GM21737 (cell line): ENCODE results near the gene PRAMEF9.
"Not testable (repeated sequence)": the region's sequence is repeated elsewhere in the genome, so short reads cannot be mapped to it uniquely, and the experiment has no call there.

ENCODE experiments used
- ATAC-seq: cut with Tn5 transposase; IDR thresholded peaks from one replicate; pipeline ENCODE4 v1.9.1; 2021; ENCODE audit warnings: mild to moderate bottlenecking, moderate library complexity; ENCODE audit not compliant: unreplicated experiment

Gene PRAMEF9

DNA sequence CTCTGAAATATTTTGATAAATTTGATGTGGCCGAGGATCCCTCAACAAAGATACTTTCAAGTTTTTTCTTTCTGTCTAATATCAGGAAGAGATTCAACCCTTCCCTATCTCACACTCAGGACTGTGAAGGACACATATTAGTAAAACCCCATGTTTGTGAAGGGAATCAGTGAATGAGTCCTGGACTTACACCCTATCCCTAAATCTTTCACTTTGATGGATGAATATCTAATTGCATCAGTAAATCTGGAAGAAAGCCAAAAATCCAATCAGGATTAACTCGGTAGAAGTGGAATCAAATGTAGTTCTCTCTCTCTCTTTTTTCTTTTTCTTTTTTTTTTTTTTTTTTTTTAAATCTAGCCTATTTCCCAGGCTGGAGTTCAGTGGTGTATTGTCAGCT is at the start of gene PRAMEF9:
Gene PRAMEF9, plus strand, starts transcription at position 301 of the 400 bp plus-strand sequence. CDS start 3,433 bp downstream, outside the sequence.
- ATAC-seq: not testable (repeated sequence)

GRCh38 chr1:13155909-13156308 is 15.7 kb upstream of the PRAMEF9 start, which contains the start of gene PRAMEF26:
Gene PRAMEF26 (minus strand): TSS chr1:13156009. CDS start chr1:13153095, 2,914 bp downstream.
- ATAC-seq: not testable (repeated sequence)

GRCh38 chr1:13165531-13165930 is 6.1 kb upstream of the PRAMEF9 start, which contains the start of gene HNRNPCL4:
Gene HNRNPCL4 (minus strand): TSS chr1:13165631. CDS start chr1:13165467, 164 bp downstream.
- ATAC-seq: not testable (repeated sequence)

GRCh38 chr1:13201309-13201708 is 29.7 kb downstream of the PRAMEF9 start, which contains the start of gene PRAMEF13:
Gene PRAMEF13 (minus strand): TSS chr1:13201409. CDS start chr1:13199589, 1,820 bp downstream.
- ATAC-seq: not testable (repeated sequence)

DNA sequence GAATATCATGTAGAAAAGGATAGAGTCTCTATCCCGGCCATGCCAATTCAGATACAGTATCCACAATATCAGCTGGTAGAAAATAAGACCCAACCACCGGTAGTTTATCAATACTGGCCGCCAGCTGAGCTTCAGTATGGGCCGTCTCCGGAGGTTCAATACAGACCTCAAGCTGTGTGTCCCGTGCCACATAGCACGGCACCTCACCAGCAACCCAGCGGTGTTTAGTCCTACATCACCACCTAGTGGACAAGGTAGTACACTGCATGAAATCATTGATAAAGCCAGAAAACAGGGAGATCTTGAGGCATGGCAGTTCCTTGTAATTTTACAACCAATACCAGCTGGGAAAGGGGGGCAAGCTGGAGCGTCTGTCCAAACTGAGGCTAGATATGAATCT is 37.1 kb downstream of the PRAMEF9 start:
- not testable (repeated sequence) for ATAC-seq

DNA sequence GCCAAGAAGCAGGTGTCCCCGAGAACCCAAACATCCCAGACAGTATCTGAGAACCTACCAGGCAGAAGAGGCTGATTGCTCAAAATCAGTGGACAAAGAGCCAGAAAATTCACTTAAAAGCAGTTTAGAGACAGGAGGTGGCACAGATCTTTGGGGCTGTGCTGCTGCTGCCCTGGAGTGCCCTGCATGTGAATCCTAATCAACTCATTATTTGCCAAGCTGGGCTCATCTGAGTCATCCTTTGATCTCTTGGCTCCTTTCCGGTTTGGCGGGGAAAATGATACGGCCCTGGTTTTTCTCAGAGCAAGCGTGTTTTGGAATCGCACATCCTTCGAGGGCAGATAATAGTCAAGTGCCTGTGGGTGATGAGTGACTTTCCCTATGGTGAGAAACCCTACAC is 45.0 kb downstream of the PRAMEF9 start:
- ATAC-seq: not testable (repeated sequence)

- ATAC-seq: not testable (repeated sequence)
Measured at GRCh38 chr1:13219203-13219602, 47.6 kb downstream of the PRAMEF9 start.

- not testable (repeated sequence) for ATAC-seq
Measured at GRCh38 chr1:13222788-13223187, 51.1 kb downstream of the PRAMEF9 start.

DNA sequence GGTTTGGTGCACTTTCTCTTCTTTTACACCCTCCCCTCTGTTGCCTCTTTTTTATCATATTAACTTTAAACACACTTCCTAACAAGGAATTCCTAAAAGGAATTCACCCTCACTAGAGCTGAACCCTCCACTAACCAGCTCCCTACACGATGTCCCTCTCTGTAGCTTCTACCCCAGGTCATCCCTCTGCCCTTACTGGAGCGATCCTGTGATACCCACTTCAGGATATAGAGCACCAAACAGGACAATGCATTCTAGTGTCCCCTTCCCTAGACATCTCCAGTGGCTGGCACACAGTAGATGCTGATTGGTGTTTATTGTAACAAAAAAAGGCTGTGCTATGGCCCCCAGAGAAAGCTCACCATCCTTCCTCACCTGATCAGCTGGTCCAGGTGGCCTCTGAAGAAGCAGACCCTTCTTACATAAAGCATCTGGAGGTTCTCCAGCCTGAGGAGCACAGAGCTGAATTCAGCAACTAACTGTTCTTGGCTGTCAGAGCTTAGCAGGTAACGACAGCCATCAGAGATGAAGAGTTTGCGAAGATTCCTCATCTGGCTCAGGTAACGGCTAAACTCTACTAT is 52.9 kb downstream of the PRAMEF9 start:
- ATAC-seq: no peak

DNA sequence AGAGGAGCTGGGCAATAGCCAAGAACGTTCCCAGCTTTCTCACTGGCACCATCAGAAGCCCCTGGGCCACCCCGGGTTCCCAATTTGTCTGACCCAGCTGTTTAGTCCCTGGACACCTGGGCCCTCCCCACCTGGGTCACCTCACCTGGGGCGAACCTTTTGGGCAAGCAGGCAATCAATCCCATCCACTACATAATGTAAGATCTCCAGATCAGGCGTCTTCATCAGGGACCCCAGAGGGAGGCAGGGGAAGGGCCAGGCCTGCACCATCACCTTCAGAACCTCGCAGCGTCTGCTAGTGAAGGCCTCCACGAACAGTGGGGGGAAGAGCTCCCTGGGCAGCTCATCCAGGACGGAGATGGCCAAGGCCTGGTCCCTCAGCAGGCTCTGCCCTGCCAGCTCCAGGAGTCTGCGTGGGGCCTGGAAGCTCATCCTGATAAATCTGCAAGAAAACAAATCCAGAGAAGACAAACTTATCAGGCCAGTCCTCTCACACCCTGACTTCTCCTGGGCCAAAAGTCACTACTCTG is 54.1 kb downstream of the PRAMEF9 start, which contains the start of gene PRAMEF18:
Gene PRAMEF18, minus strand, starts transcription at position 480 of the 530 bp plus-strand sequence. Its CDS starts 48 bp downstream, at position 432.
- not testable (repeated sequence) for ATAC-seq

DNA sequence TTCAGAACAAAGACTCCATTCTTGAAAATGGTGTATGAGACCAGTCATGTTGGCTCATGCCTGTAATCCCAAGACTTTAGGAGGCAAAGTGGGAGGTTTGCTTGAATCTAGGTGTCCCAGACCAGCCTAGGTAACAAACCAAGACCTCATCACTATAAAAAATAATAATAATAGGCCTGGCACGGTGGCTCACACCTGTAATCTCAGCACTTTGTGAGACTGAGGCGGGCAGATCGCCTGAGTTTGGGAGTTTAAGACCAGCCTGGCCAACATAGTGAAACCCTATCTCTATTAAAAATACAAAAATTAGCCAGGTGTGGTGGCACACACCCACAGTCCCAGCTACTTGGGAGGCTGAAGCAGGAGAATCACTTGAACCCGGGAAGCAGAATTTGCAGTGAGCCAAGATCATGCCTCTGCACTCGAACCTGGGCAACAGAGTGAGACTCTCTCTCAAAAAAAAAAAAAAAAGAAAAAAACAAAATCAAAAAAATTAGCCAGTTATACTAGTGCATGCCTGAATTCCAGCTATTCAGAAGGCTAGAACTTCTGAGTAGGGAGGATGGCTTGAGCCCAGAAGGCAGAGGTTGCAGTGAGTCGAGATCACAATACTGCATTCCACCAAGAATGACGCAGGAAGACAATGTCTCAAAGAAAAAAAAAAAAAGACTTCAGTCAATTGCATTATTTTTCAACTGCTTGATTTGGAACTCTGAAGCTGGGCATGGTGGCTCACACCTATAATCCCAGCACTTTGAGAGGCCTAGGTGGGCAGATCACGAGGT is 55.8 kb downstream of the PRAMEF9 start:
- not testable (repeated sequence) for ATAC-seq

DNA sequence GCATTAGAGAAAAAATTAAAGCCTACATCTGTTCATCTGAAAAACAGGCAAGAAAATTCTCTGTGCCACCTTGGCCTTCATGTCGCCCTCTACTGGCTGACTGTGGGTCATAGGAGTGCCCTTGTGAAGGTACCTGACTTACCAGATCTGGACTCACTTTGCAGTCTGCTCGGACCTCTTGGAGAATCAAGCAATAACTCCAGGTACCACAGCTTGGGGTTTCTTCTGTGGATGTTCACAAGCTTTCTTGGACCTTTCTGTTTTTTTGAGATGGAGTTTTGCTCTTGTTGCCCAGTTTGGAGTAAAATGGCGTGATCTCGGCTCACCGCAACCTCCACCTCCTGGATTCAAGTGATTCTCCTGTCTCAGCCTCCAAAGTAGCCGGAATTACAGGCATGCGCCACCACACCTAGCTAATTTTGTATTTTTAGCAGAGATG is 56.7 kb downstream of the PRAMEF9 start:
- ATAC-seq: no peak
